Cardiac atrium fibroblast (primary cell): ENCODE measurements around the gene ADARB2. TPM values are rescaled to one million over a fixed set of nuclear protein-coding genes. Genes with fewer than 3 reads are reported as not detected.

Source experiments
- total RNA-seq: library from RNA; depleted of rRNA; stranded (reverse); fragments of >200 nt; gene quantifications from 2 replicates; pipeline ENCODE4 v1.2.3, GENCODE V29; 2015

The ADARB2 gene
- total RNA-seq: not detected in 2 replicates

GRCh38 chr10:1737222-1738061, at the start of gene ADARB2:
ADARB2 (minus strand) TSS chr10:1737525.

